G401.6 (cell line): Measurements from ENCODE around the gene PARD3.

Experiments used
- FAIRE-seq: peaks from 2 replicates; lab custom pipeline; 2012; peaks lifted over from hg19 to GRCh38; lab: Jason Lieb, UNC

Gene PARD3

GRCh38 chr10:34615770-34616169 lies 199.3 kb downstream of the PARD3 start:
- no peak for FAIRE-seq

GRCh38 chr10:34613491-34613890 lies 201.6 kb downstream of the PARD3 start:
- FAIRE-seq = no peak

GRCh38 chr10:34612938-34613337 lies 202.2 kb downstream of the PARD3 start:
- FAIRE-seq = no peak

- FAIRE-seq = no peak
Measured at GRCh38 chr10:34612446-34612845, 202.7 kb downstream of the PARD3 start.

- no peak for FAIRE-seq
Measured at GRCh38 chr10:34609287-34609940, 205.7 kb downstream of the PARD3 start.

- FAIRE-seq = no peak
Measured at GRCh38 chr10:34607894-34608293, 207.2 kb downstream of the PARD3 start.

- no peak for FAIRE-seq
Measured at GRCh38 chr10:34606890-34607289, 208.2 kb downstream of the PARD3 start.

GRCh38 chr10:34602478-34602877 lies 212.6 kb downstream of the PARD3 start:
- no peak for FAIRE-seq

GRCh38 chr10:34601691-34602090 lies 213.4 kb downstream of the PARD3 start:
- no peak for FAIRE-seq

- FAIRE-seq = no peak
Measured at GRCh38 chr10:34599026-34599795, 215.9 kb downstream of the PARD3 start.

- no peak for FAIRE-seq
Measured at GRCh38 chr10:34596351-34596750, 218.7 kb downstream of the PARD3 start.

GRCh38 chr10:34593930-34594329 lies 221.2 kb downstream of the PARD3 start:
- no peak for FAIRE-seq

- FAIRE-seq = no peak
Measured at GRCh38 chr10:34593374-34593890, 221.7 kb downstream of the PARD3 start.

GRCh38 chr10:34590793-34591192 lies 224.3 kb downstream of the PARD3 start:
- no peak for FAIRE-seq

GRCh38 chr10:34589275-34589674 lies 225.8 kb downstream of the PARD3 start:
- FAIRE-seq = no peak

GRCh38 chr10:34587680-34588019 lies 227.4 kb downstream of the PARD3 start:
- no peak for FAIRE-seq

- no peak for FAIRE-seq
Measured at GRCh38 chr10:34587002-34587679, 228.0 kb downstream of the PARD3 start.

GRCh38 chr10:34585422-34586112 lies 229.5 kb downstream of the PARD3 start:
- no peak for FAIRE-seq

- no peak for FAIRE-seq
Measured at GRCh38 chr10:34584164-34584563, 230.9 kb downstream of the PARD3 start.

- FAIRE-seq = peak; percentile 36
Measured at GRCh38 chr10:34581801-34582532, 233.1 kb downstream of the PARD3 start.

- FAIRE-seq = no peak
Measured at GRCh38 chr10:34580643-34581042, 234.5 kb downstream of the PARD3 start.

- FAIRE-seq = no peak
Measured at GRCh38 chr10:34580214-34580613, 234.9 kb downstream of the PARD3 start.
